ENCODE measurements around the gene THSD1.
"Not testable (repeated sequence)": the region's sequence is repeated elsewhere in the genome, so short reads cannot be mapped to it uniquely, and the experiment has no call there.

THSD1 gene

GRCh38 chr13:52353193-52353592 lies 52.8 kb downstream of the THSD1 start:
- DNase-seq (ENCODE audit: low spot score): no peak

GRCh38 chr13:52348983-52349780 lies 56.8 kb downstream of the THSD1 start:
- peak; percentile 54 for DNase-seq (ENCODE audit: low spot score)

DNA sequence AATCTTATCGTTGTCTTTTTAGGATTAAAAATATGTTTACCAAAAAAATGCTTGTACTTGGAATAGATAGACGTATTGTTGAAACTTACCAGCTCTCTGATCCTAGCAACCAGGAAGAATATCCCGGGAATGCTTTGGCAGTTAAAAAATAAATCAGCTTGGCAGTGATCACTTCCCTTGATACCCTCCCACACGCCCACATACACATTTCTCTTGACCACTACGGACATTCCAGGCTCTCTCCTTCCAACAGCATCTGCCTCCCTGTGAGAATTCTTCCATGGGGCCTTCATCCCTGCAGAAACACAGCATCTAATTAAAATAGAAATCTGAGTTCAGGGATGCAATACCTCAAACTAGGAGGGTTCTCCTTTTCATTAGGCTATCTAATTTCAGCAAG lies 57.9 kb downstream of the THSD1 start:
- DNase-seq (ENCODE audit: low spot score): no peak

DNA sequence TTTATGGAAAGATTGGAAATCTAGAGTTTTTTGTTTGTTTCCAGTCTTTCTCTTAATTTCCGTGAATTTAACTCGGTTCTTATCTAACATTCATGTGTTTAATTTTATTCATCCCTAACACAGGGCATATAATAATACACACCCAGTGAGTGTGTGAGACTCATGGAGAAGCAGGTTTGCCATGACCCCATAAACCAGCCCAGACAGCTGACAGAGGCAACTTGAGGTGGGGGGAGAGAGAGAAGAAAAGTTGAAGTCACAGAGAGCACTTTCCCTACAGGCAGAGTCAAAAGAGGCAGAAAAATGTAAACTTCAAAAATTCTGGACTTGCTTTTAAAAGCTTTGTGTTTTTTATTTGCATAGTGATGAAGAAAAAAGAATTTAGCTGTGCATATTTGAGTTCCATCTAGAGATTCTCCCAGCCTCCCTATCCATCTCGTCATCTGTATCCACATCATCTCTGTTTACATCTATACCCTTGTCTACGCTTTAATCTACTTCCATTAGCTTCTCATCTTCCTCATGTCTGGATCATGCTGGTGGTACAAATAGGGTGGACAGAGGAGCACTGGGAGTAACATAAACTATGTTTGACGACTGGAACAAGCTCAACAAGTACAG lies 60.2 kb downstream of the THSD1 start:
- DNase-seq (ENCODE audit: low spot score): no peak

DNA sequence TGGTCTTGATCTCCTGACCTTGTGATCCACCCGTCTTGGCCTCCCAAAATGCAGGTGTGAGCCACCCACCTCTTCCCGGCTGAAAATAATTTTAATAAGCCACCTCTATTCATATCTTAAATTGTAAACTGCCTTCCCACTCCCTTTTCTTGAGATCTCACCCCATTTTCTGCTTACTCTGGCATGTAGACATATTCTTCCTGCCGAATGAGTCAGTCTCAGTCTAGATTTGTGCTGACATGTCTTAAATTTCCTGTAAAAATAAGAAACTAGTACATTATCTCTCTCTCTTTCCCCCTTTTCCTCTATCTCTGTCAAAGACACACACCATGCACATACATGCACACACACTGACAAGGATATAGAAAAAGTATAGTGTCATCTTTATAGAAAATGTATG lies 60.9 kb downstream of the THSD1 start:
- DNase-seq (ENCODE audit: low spot score): no peak

DNA sequence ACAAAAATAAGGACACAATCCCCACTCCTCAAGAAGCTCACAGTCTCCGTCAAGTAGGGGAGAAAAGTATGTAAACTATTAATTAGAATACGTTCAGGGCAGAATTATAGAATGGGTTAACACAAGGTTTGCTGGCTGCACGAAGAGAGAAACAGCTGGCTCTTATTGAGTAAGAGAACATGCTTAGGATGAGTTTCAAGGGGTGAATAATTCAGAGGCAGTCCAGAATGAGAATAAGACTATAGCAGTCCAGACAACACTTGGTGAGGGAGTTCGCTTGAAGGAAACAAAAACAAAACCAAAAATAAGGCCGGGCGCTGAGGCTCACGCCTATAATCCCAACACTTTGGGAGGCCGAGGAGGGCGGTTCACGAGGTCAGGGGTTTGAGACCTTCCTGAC lies 61.9 kb downstream of the THSD1 start:
- no peak for DNase-seq (ENCODE audit: low spot score)

DNA sequence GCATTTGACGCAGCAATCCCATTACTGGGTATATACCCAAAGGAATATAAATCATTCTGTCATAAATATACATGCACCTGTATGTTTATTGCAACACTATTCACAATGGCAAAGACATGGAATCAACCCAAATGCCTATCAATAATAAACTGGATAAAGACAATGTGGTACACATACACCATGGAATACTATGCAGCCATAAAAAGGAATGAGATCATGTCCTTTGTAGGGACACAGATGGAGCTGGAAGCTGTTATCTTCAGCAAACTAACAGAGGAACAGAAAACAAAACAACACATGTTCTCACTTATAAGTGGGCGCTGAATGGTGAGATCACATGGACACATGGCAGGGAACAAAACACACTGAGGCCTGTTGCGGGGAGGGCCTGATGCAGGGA lies 63.8 kb downstream of the THSD1 start:
- not testable (repeated sequence) for DNase-seq (ENCODE audit: low spot score)

GRCh38 chr13:52337828-52338455 lies 68.0 kb downstream of the THSD1 start:
- DNase-seq (ENCODE audit: low spot score): not testable (repeated sequence)

DNA sequence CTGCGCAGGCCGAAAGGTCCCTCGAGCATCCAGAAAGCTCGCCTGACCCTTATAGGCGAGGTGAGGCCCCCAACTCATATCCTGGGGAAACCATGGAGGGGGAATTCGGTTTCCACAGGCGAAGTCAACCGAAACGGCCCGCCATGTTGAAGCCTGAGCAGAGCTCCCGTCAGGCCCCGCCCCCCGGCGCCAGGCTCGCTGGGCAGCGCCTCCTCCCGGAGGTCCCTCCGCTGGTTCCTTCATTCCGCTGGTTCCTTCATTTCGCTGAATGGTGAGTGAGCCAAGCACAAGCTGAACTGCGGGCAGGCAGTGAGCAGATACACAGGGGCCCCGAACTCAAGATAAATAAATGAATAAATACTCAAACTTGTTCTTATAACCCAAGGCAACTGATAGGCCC lies 71.9 kb downstream of the THSD1 start:
- not testable (repeated sequence) for DNase-seq (ENCODE audit: low spot score)

DNA sequence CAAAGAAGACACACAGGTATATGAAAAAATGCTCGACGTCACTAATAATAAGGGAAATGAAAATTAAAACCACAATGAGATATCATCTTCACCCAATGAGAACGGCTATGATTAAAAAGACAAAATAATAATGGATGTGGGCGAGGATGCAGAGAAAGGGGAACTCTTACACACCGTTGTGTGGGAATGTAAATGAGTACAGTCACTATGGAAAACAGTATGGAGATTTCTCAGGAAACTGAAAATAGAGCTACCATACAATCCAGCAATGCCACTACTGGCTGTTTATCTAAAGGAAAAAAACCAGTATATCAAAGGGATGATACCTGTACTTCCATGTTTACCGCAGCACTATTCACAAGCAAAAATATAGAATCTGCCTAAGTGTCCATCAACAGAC lies 74.1 kb downstream of the THSD1 start:
- not testable (repeated sequence) for DNase-seq (ENCODE audit: low spot score)
